OCI-LY3 (cell line): ENCODE data around the gene IL1RAPL1.
A peak's percentile ranks its signal among the peaks of the same experiment; 100 is the strongest.

Experiments used
- H2AFZ ChIP-seq: fragments of 200-600, 300-600 bp; shearing (Covaris generic); 2 replicates; pipeline ENCODE4 v1.6.0; 2014; ENCODE audit warnings: antibody characterized with exemption, low read depth, low read length
- H3K27ac ChIP-seq: fragments of 200-600, 300-600 bp; sonication (generic); 2 replicates; pipeline ENCODE4 v1.5.1; 2014; ENCODE audit warnings: mild to moderate bottlenecking, low read length, moderate library complexity, mixed read lengths
- H3K27me3 ChIP-seq: fragments of 200-600, 300-600 bp; sonication (generic); 2 replicates; pipeline ENCODE4 v1.6.1; 2014; ENCODE audit warnings: low read depth, low read length, mixed read lengths
- H3K36me3 ChIP-seq: fragments of 200-600, 300-600 bp; sonication (generic); replicated peaks from 2 replicates; pipeline ENCODE3; 2014; ENCODE audit warnings: low read depth, low read length, mixed read lengths
- H3K4me1 ChIP-seq: fragments of 300-600, 200-600 bp; sonication (generic); 2 replicates; pipeline ENCODE4 v1.6.1; 2014; ENCODE audit warnings: low read length, mixed read lengths
- H3K4me2 ChIP-seq: fragments of 200-600, 300-600 bp; sonication (generic); 2 replicates; pipeline ENCODE4 v1.6.1; 2014; ENCODE audit warnings: low read length, mixed read lengths
- H3K4me3 ChIP-seq: fragments of 300-600, 200-600 bp; sonication (generic); 2 replicates; pipeline ENCODE4 v1.5.1; 2014; ENCODE audit warnings: antibody characterized with exemption, mild to moderate bottlenecking, low read length, moderate library complexity
- H3K79me2 ChIP-seq: fragments of 300-600, 200-600 bp; shearing (Covaris generic); 2 replicates; pipeline ENCODE4 v1.6.1; 2014; ENCODE audit warnings: mild to moderate bottlenecking, low read length, mixed read lengths
- H3K9ac ChIP-seq: fragments of 300-600, 200-600 bp; shearing (Covaris generic); 2 replicates; pipeline ENCODE4 v1.6.0; 2014; ENCODE audit warnings: mild to moderate bottlenecking, low read length, moderate library complexity
- H3K9me3 ChIP-seq: fragments of 200-600, 300-600 bp; shearing (Covaris generic); 2 replicates; pipeline ENCODE4 v1.6.1; 2014; ENCODE audit warnings: low read length, mixed read lengths; ENCODE audit not compliant: insufficient read depth
- H4K20me1 ChIP-seq: fragments of 200-600, 300-600 bp; sonication (generic); 2 replicates; pipeline ENCODE4 v1.6.1; 2016; ENCODE audit warnings: low read length, mixed read lengths; ENCODE audit not compliant: insufficient read depth
- CTCF ChIP-seq: fragments of 200-600, 300-600 bp; sonication (generic); IDR thresholded peaks from 2 replicates; pipeline ENCODE4 v1.5.1; 2014; ENCODE audit warnings: antibody characterized with exemption, low read length, low read depth
- EZH2phosphoT487 ChIP-seq: fragments of 200-600 bp; shearing (Covaris generic); IDR thresholded peaks from 2 replicates; pipeline ENCODE4 v1.6.1; 2018; ENCODE audit warnings: antibody characterized with exemption, mixed run types, low read depth

Gene IL1RAPL1

GRCh38 chrX:28701222-28701621 lies 114.0 kb downstream of the IL1RAPL1 start:
- Histone ChIP-seq H3K9ac (no peak overlapping the region), H2AFZ (no peak overlapping the region), H3K9me3 (no peaks in the 10 kb centered on the region), H3K36me3 (no peaks in the 10 kb centered on the region), H3K4me2 (no peak overlapping the region), H3K4me1 (peaks cover 15% of the 10 kb centered on the region), H4K20me1 (no peaks in the 10 kb centered on the region), H3K4me3 (no peak overlapping the region), H3K27ac (no peak overlapping the region), H3K79me2 (no peaks in the 10 kb centered on the region), H3K27me3 (no peaks in the 10 kb centered on the region)
- no peak for TF ChIP-seq EZH2phosphoT487
- TF ChIP-seq CTCF: peak; percentile 11; the same call in 1 of the 2 replicates

- Histone ChIP-seq H3K4me1 (peaks cover 6% of the 10 kb centered on the region; the same call in 1 of the 2 replicates), H3K4me2 (no peak overlapping the region), H3K27ac (no peak overlapping the region), H2AFZ (no peak overlapping the region), H3K9me3 (no peaks in the 10 kb centered on the region), H3K79me2 (no peaks in the 10 kb centered on the region), H3K36me3 (no peaks in the 10 kb centered on the region), H3K9ac (no peak overlapping the region), H4K20me1 (no peaks in the 10 kb centered on the region), H3K4me3 (no peak overlapping the region), H3K27me3 (no peaks in the 10 kb centered on the region)
- no peak for TF ChIP-seq CTCF
- TF ChIP-seq EZH2phosphoT487: no peak
Measured at GRCh38 chrX:28706964-28707363, 119.7 kb downstream of the IL1RAPL1 start.

- no peaks in the 10 kb centered on the region for H3K79me2 ChIP-seq
- H2AFZ ChIP-seq: no peak overlapping the region
- TF ChIP-seq CTCF (no peak), EZH2phosphoT487 (no peak)
- no peak overlapping the region for H3K4me3 ChIP-seq
- no peak overlapping the region for H3K9ac ChIP-seq
- no peaks in the 10 kb centered on the region for H4K20me1 ChIP-seq
- no peaks in the 10 kb centered on the region for H3K27me3 ChIP-seq
- H3K9me3 ChIP-seq: no peaks in the 10 kb centered on the region
- no peak overlapping the region for H3K4me2 ChIP-seq
- H3K36me3 ChIP-seq: no peaks in the 10 kb centered on the region
- no peak overlapping the region for H3K27ac ChIP-seq
- no peaks in the 10 kb centered on the region for H3K4me1 ChIP-seq
Measured at GRCh38 chrX:28709421-28709820, 122.2 kb downstream of the IL1RAPL1 start.

GRCh38 chrX:28717864-28718263 lies 130.6 kb downstream of the IL1RAPL1 start:
- H3K27ac ChIP-seq: no peak overlapping the region
- H3K4me1 ChIP-seq: no peaks in the 10 kb centered on the region
- no peak overlapping the region for H3K9ac ChIP-seq
- no peak overlapping the region for H3K4me3 ChIP-seq
- H3K9me3 ChIP-seq: no peaks in the 10 kb centered on the region
- H4K20me1 ChIP-seq: no peaks in the 10 kb centered on the region
- no peak overlapping the region for H3K4me2 ChIP-seq
- H3K27me3 ChIP-seq: no peaks in the 10 kb centered on the region
- no peak overlapping the region for H2AFZ ChIP-seq
- TF ChIP-seq EZH2phosphoT487 (no peak), CTCF (no peak)
- H3K36me3 ChIP-seq: no peaks in the 10 kb centered on the region
- H3K79me2 ChIP-seq: no peaks in the 10 kb centered on the region
